A549 (cell line): ENCODE data around the gene CA9. TPM values are rescaled to one million over a fixed set of nuclear protein-coding genes. Genes with fewer than 3 reads are reported as not detected.

ENCODE experiments used
- ATAC-seq, 2 experiments: fragments of 200-7000 bp in 1 of 2; fragments of >200 bp in 1 of 2; cut with Nextera tagmentation in 1 of 2; cut with Tn5 transposase in 1 of 2; 3 replicates each; pipeline versions ENCODE4 v1.8.0 to v1.9.1; 2018 to 2020; ENCODE audit warnings: mild to moderate bottlenecking in 1 of 2, moderate library complexity in 1 of 2
- CTCF ChIA-PET: fragments of 300-600 bp; sonication (Branson Sonifier 250); formaldehyde crosslinking; extraction: SDS; loops from one replicate; lab custom pipeline; 2021; ENCODE audit warnings: antibody characterized with exemption, inconsistent platforms; lab: Yijun Ruan, JAX
- POLR2A ChIA-PET: fragments of 350-600 bp; formaldehyde crosslinking; extraction: SDS; loops from one replicate; lab custom pipeline; 2021; ENCODE audit warnings: antibody characterized with exemption, inconsistent platforms; lab: Yijun Ruan, JAX
- DNase-seq, 2 experiments: peaks; one replicate each; pipeline versions ENCODE4 v3.0.0 to v3.0.0-alpha.2; 2011 to 2016; ENCODE audit warnings: low read depth in 1 of 2, low spot score in 1 of 2
- FAIRE-seq: peaks from 2 replicates; lab custom pipeline; 2011; peaks lifted over from hg19 to GRCh38; lab: Jason Lieb, UNC
- H3K27ac ChIP-seq, 2 experiments: fragments of >200 bp; sonication (Bioruptor Twin); formaldehyde crosslinking; 3 replicates each; pipeline ENCODE4 v1.5.1; 2016 to 2017
- H3K4me1 ChIP-seq: fragments of >200 bp; sonication (Bioruptor Twin); formaldehyde crosslinking; 3 replicates; pipeline ENCODE4 v1.6.1; 2016
- H3K4me2 ChIP-seq: fragments of >200 bp; sonication (Bioruptor Twin); formaldehyde crosslinking; 3 replicates; pipeline ENCODE4 v1.6.1; 2016
- H3K4me3 ChIP-seq: fragments of >200 bp; sonication (Bioruptor Twin); formaldehyde crosslinking; 3 replicates; pipeline ENCODE4 v1.5.1; 2016
- H3K9me3 ChIP-seq: fragments of >200 bp; sonication (Bioruptor Twin); formaldehyde crosslinking; 3 replicates; pipeline ENCODE4 v1.6.1; 2016
- BHLHE40 ChIP-seq: IDR thresholded peaks from 2 replicates; pipeline ENCODE4 v1.6.1; 2012; ENCODE audit warnings: low read depth, low read length, inconsistent platforms
- CBX8 ChIP-seq: fragments of 200-600 bp; sonication (generic); IDR thresholded peaks from 2 replicates; pipeline ENCODE4 v1.6.1; 2016
- CEBPB ChIP-seq, 2 experiments: fragments of >200 bp in 1 of 2; sonication (Bioruptor Twin) in 1 of 2; formaldehyde crosslinking in 1 of 2; IDR thresholded peaks; 2 replicates each; pipeline ENCODE4 v1.6.1; 2012 to 2016
- CHD2 ChIP-seq: fragments of 150-350 bp; IDR thresholded peaks from 2 replicates; pipeline ENCODE4 v1.6.1; 2014; ENCODE audit warnings: low read length; ENCODE audit not compliant: partially characterized antibody
- EHF ChIP-seq: fragments of 250-450 bp; sonication (Bioruptor Pico); IDR thresholded peaks from 2 replicates; pipeline ENCODE4 v1.5.0; 2020; ENCODE audit warnings: mild to moderate bottlenecking
- EHMT2 ChIP-seq: fragments of 200-600 bp; sonication (generic); IDR thresholded peaks from 2 replicates; pipeline ENCODE4 v1.6.1; 2016; ENCODE audit warnings: antibody characterized with exemption, low read depth, mild to moderate bottlenecking, moderate library complexity
- EP300 ChIP-seq, 2 experiments: fragments of >200 bp; sonication (Bioruptor Twin); formaldehyde crosslinking; IDR thresholded peaks; 2 replicates in 1 of 2; 3 replicates in 1 of 2; pipeline ENCODE4 v1.6.1; 2016 to 2017
- HDAC2 ChIP-seq: fragments of 200-600 bp; sonication (generic); IDR thresholded peaks from 2 replicates; pipeline ENCODE4 v1.6.1; 2016
- HEYL ChIP-seq: fragments of 250-450 bp; sonication (Bioruptor Pico); IDR thresholded peaks from 2 replicates; pipeline ENCODE4 v1.8.0; 2021; ENCODE audit warnings: mild to moderate bottlenecking, moderate library complexity
- HOXA7 ChIP-seq: fragments of 250-450 bp; sonication (Bioruptor Pico); IDR thresholded peaks from 2 replicates; pipeline ENCODE4 v1.5.0; 2020; ENCODE audit warnings: mild to moderate bottlenecking, moderate library complexity
- HOXB5 ChIP-seq: fragments of 250-450 bp; sonication (Bioruptor Pico); IDR thresholded peaks from 2 replicates; pipeline ENCODE4 v1.5.0; 2020; ENCODE audit warnings: mild to moderate bottlenecking, moderate library complexity
- JUN ChIP-seq, 2 experiments: fragments of >200 bp; sonication (Bioruptor Twin); formaldehyde crosslinking; IDR thresholded peaks; 2 replicates in 1 of 2; 3 replicates in 1 of 2; pipeline ENCODE4 v1.6.1; 2016 to 2017
- MAZ ChIP-seq: fragments of 150-350 bp; IDR thresholded peaks from 2 replicates; pipeline ENCODE4 v1.6.1; 2014; ENCODE audit warnings: antibody characterized with exemption, low read depth, low read length, borderline replicate concordance
- PHF8 ChIP-seq: fragments of 200-600 bp; sonication (generic); IDR thresholded peaks from 2 replicates; pipeline ENCODE4 v1.6.1; 2016; ENCODE audit warnings: low read depth, mild to moderate bottlenecking, antibody characterized with exemption, moderate library complexity, borderline replicate concordance
- POLR2A ChIP-seq: IDR thresholded peaks from 2 replicates; pipeline ENCODE4 v1.6.1; 2012; ENCODE audit warnings: mild to moderate bottlenecking, low read length
- RAD21 ChIP-seq, 2 experiments: fragments of >200 bp in 1 of 2; sonication (Bioruptor Twin) in 1 of 2; formaldehyde crosslinking in 1 of 2; IDR thresholded peaks in 1 of 2; conservative IDR thresholded peaks in 1 of 2; 2 replicates in 1 of 2; 3 replicates in 1 of 2; pipeline ENCODE4 v1.6.1; 2012 to 2018; ENCODE audit warnings: inconsistent platforms in 1 of 2
- RFX5 ChIP-seq: fragments of 450-650 bp; IDR thresholded peaks from 2 replicates; pipeline ENCODE4 v1.7.1; 2014; ENCODE audit warnings: antibody characterized with exemption, mild to moderate bottlenecking, moderate library complexity
- TFCP2L1 ChIP-seq: fragments of 250-450 bp; sonication (Bioruptor Pico); IDR thresholded peaks from 2 replicates; pipeline ENCODE4 v1.5.0; 2021; ENCODE audit warnings: mild to moderate bottlenecking
- ZSCAN20 ChIP-seq: fragments of 250-450 bp; sonication (Bioruptor Pico); IDR thresholded peaks from 2 replicates; pipeline ENCODE4 v1.8.0; 2022; ENCODE audit warnings: mild to moderate bottlenecking, moderate library complexity
- WGBS: methylation state at CpG from one replicate; pipeline ENCODE4 v1.1.6; 2017; ENCODE audit errors: missing lambda C conversion rate; 5-methylcytosine and 5-hydroxymethylcytosine counted together
- polyA plus RNA-seq, 4 experiments: library from polyadenylated mRNA; depleted of rRNA in 3 of 4; stranded (reverse); fragments of >200 nt; fragmentation: RNase III in 1 of 4; extraction: RNeasy Plus Mini Kit Qiagen cat#74134 plus additional on column Dnase treatment in 1 of 4; gene quantifications; 2 replicates in 3 of 4; 3 replicates in 1 of 4; pipeline ENCODE4 v1.2.3, GENCODE V29; 2011 to 2017
- TF ChIP-seq, protein P1 (sequence below): fragments of >200 bp; sonication (Bioruptor Twin); formaldehyde crosslinking; IDR thresholded peaks from 3 replicates; pipeline ENCODE4 v1.6.1; 2016
- TF ChIP-seq, protein P2 (sequence below): IDR thresholded peaks from 2 replicates; pipeline ENCODE4 v1.6.1; 2012
- TF ChIP-seq, protein P3 (sequence below): fragments of >200 bp; sonication (Bioruptor Twin); formaldehyde crosslinking; IDR thresholded peaks from 2 replicates; pipeline ENCODE4 v1.6.1; 2016
- TF ChIP-seq, protein P4 (sequence below): fragments of 200-600 bp; sonication (generic); IDR thresholded peaks from 2 replicates; pipeline ENCODE4 v1.6.1; 2016; ENCODE audit warnings: antibody characterized with exemption, mild to moderate bottlenecking, moderate library complexity

CA9 gene
- polyA plus RNA-seq, 2 of the 4 experiments (the other 2 are of a cell fraction): 4.5 to 16.3 TPM

DNA sequence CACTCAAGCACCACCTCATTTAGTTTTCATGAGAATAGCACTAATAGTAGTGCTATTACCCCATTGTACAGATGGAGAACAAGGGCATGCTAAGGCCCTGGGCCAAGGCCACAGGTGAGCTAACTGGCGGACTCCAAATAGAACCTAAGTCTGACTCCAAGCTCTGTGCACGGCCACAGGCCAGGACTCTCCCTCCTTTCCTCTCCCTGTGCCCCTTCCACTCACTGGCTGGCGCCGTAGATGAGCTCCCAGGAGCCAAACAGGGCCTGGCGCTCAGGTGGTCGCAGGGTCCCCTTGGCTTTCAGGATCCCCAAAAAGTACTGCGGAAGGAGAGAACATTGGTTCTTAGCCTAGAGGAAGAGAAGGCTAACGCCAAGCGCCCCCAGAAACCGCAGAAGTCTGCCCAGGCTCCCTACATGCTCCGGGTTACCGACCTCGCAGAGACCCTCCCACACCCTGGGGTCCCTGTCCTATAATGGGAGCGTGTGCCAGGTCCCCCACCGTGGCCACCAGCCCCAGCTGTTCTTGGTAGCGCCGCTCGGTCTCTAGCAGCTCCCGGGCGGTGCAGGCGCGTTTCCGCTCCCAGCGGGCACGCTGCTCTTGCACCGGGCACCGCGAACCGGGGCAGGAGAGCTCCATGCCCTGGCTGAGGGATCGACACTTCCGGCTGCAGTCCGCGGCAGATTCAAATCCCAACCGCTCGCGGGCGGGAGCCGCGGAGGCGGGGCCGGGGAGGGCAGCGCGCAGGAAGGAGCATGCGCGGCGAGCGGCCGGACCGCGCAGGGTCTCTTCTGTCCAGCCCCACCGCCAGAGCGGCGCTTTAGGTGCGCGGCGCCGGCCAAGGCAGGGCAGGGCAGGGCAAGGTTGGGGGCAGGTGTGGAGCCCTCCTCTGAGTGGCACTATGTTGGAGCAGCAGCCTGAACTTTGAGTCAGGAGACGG lies 8.9 kb upstream of the CA9 start, which contains the start of gene ARHGEF39 (continued):
- TF ChIP-seq TFCP2L1 (CRISPR knock-in tag) (no peak), MAZ (0 out of 2 replicates have a peak, but pooled peaks have one; percentile 60), HEYL (no peak), HDAC2 (no peak), CBX8 (no peak), JUN (IDR thresholded peaks at IDR 0.05) (peak; percentile 52 to 87; a peak in 3 of 5 replicates), RAD21 (conservative IDR thresholded peaks at IDR 0.05 in 1 of 2, IDR thresholded peaks at IDR 0.05 in 1 of 2) (peak; percentile 39 to 62; a peak in 4 of 5 replicates), POLR2A (peak; percentile 65), EP300 (IDR thresholded peaks at IDR 0.05) (no peak), ZSCAN20 (CRISPR knock-in tag) (no peak), HOXB5 (CRISPR knock-in tag) (no peak)
- TF ChIP-seq, protein P1, sequence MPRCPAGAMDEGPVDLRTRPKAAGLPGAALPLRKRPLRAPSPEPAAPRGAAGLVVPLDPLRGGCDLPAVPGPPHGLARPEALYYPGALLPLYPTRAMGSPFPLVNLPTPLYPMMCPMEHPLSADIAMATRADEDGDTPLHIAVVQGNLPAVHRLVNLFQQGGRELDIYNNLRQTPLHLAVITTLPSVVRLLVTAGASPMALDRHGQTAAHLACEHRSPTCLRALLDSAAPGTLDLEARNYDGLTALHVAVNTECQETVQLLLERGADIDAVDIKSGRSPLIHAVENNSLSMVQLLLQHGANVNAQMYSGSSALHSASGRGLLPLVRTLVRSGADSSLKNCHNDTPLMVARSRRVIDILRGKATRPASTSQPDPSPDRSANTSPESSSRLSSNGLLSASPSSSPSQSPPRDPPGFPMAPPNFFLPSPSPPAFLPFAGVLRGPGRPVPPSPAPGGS: peak; percentile 48; the same call in 1 of the 3 replicates
- TF ChIP-seq, protein P2, sequence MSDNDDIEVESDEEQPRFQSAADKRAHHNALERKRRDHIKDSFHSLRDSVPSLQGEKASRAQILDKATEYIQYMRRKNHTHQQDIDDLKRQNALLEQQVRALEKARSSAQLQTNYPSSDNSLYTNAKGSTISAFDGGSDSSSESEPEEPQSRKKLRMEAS: peak; percentile 91

DNA sequence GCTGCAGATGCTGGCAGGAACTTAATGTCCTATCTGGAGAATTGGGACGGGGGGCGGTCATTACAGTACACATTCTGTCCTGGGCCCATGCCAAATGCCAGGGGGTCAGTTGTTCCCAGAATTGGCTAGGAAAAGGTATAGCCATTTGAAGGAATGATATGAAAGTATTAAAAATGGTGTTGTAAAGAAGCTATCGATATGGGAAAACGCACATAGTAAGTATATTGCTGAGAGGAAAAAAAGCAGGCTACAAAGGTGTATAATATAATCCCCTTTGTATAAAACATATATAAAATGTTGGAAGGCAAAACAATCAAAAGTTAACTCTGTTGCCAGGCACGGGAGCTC lies 8.3 kb upstream of the CA9 start:
- Histone ChIP-seq H3K27ac (peak overlapping the region; percentile 94 to 97), H3K4me3 (peak overlapping the region; percentile 71)
- TF ChIP-seq EHMT2: no peak
- TF ChIP-seq PHF8: no peak
- TF ChIP-seq HDAC2: no peak
- TF ChIP-seq RAD21 (conservative IDR thresholded peaks at IDR 0.05 in 1 of 2, IDR thresholded peaks at IDR 0.05 in 1 of 2): 0 out of 5 replicates have a peak, but pooled peaks of 1 of the 2 experiments have one; percentile 4
- TF ChIP-seq, all 56 proteins: peak for 1
- H3K4me1 ChIP-seq: peaks cover 56% of the 10 kb centered on the region
- H3K4me2 ChIP-seq: peak overlapping the region; percentile 98
- ATAC-seq (no peak), DNase-seq (no peak), FAIRE-seq (no peak)
- ChIA-PET POLR2A (interaction anchor here (1.0 to 2.6 kb wide), 7 partner anchors 19 to 84 kb away, joined by 3 to 21 read pairs (median 4); partner anchors contain the start of genes CREB3, GBA2, RGP1 and TLN1), CTCF (interaction anchor here (1.1 to 21.5 kb wide), 12 partner anchors 9 to 216 kb away, joined by 3 to 498 read pairs (median 9); partner anchors contain the start of genes CA9, CREB3, TLN1 and TPM2)
- no peaks in the 10 kb centered on the region for H3K9me3 ChIP-seq
- WGBS: 39% methylated on average over 5 of the region's 5 CpGs

DNA sequence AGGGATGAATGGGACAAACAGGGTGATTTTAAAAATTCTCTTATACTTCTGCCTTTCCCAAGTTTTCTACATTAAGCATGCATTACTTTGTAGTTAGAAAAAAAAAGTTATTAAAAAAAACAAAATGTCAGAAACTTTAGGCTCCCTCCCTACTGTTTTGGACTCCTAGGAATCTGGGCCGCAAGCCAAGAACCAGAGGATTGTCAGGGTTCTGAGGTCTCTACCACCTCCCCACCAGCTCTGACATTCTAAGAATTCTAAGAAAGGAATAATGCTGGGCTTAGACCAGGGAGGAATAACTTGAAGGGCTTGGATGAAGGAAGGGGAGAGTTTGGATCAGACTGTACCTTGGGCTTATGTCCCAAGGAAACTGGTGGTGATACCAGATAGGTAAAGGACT lies 7.7 kb upstream of the CA9 start:
- Histone ChIP-seq H3K4me2 (peak overlapping the region; percentile 98), H3K27ac (peak overlapping the region; percentile 94 to 97; a peak in 4 of 6 replicates), H3K9me3 (no peaks in the 10 kb centered on the region), H3K4me3 (no peak overlapping the region), H3K4me1 (peaks cover 52% of the 10 kb centered on the region)
- WGBS: 91% methylated on average over 1 of the region's 1 CpG
- POLR2A ChIA-PET: interaction anchor here (2.3 to 2.6 kb wide), 2 partner anchors 25 to 66 kb away, joined by 16 to 21 read pairs; partner anchors contain the start of genes CREB3, TLN1 and TPM2
- no peak for DNase-seq
- CTCF ChIA-PET: interaction anchor here (1.4 to 21.5 kb wide), 10 partner anchors 9 to 147 kb away, joined by 3 to 498 read pairs (median 12); partner anchors contain the start of genes CA9, CREB3, TLN1 and TPM2
- no peak for ATAC-seq
- FAIRE-seq: no peak
- no peak for TF ChIP-seq RFX5
- no peak for TF ChIP-seq EHF (CRISPR knock-in tag)
- no peak for TF ChIP-seq POLR2A
- TF ChIP-seq CEBPB (IDR thresholded peaks at IDR 0.05): no peak
- TF ChIP-seq, protein P3, sequence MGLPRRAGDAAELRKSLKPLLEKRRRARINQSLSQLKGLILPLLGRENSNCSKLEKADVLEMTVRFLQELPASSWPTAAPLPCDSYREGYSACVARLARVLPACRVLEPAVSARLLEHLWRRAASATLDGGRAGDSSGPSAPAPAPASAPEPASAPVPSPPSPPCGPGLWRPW: no peak
- TF ChIP-seq RAD21 (conservative IDR thresholded peaks at IDR 0.05 in 1 of 2, IDR thresholded peaks at IDR 0.05 in 1 of 2): no peak
- TF ChIP-seq, protein P4, sequence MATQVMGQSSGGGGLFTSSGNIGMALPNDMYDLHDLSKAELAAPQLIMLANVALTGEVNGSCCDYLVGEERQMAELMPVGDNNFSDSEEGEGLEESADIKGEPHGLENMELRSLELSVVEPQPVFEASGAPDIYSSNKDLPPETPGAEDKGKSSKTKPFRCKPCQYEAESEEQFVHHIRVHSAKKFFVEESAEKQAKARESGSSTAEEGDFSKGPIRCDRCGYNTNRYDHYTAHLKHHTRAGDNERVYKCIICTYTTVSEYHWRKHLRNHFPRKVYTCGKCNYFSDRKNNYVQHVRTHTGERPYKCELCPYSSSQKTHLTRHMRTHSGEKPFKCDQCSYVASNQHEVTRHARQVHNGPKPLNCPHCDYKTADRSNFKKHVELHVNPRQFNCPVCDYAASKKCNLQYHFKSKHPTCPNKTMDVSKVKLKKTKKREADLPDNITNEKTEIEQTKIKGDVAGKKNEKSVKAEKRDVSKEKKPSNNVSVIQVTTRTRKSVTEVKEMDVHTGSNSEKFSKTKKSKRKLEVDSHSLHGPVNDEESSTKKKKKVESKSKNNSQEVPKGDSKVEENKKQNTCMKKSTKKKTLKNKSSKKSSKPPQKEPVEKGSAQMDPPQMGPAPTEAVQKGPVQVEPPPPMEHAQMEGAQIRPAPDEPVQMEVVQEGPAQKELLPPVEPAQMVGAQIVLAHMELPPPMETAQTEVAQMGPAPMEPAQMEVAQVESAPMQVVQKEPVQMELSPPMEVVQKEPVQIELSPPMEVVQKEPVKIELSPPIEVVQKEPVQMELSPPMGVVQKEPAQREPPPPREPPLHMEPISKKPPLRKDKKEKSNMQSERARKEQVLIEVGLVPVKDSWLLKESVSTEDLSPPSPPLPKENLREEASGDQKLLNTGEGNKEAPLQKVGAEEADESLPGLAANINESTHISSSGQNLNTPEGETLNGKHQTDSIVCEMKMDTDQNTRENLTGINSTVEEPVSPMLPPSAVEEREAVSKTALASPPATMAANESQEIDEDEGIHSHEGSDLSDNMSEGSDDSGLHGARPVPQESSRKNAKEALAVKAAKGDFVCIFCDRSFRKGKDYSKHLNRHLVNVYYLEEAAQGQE: no peak
- no peak for TF ChIP-seq ZSCAN20 (CRISPR knock-in tag)
- no peak for TF ChIP-seq CHD2
- no peak for TF ChIP-seq HOXA7 (CRISPR knock-in tag)
- TF ChIP-seq JUN (IDR thresholded peaks at IDR 0.05): no peak
- no peak for TF ChIP-seq HDAC2
- TF ChIP-seq, protein P2: no peak
- TF ChIP-seq BHLHE40: no peak
